Breast epithelium (tissue), 3 donors: ENCODE data around the gene ANKS1A.
"Not testable (repeated sequence)": the region's sequence is repeated elsewhere in the genome, so short reads cannot be mapped to it uniquely, and the experiment has no call there.

Experiments
- CTCF ChIP-seq, 3 donors: fragments of 450-650 bp; IDR thresholded peaks; one replicate each; pipeline ENCODE4 v1.5.1; 2016 to 2017; ENCODE audit warnings: antibody characterized with exemption in 3 of 3, mild to moderate bottlenecking in 3 of 3, moderate library complexity in 3 of 3
- POLR2A ChIP-seq: fragments of 450-650 bp; IDR thresholded peaks from one replicate; pipeline ENCODE4 v1.6.1; 2016; ENCODE audit warnings: antibody characterized with exemption, mild to moderate bottlenecking, moderate library complexity
- POLR2AphosphoS5 ChIP-seq, 3 donors: sonication (generic); formaldehyde crosslinking; IDR thresholded peaks; one replicate each; pipeline ENCODE4 v1.6.1; 2017; ENCODE audit warnings: antibody characterized with exemption in 3 of 3

- TF ChIP-seq CTCF (IDR thresholded peaks at IDR 0.05); POLR2A; POLR2AphosphoS5 (IDR thresholded peaks at IDR 0.05): not testable (repeated sequence)
Measured at GRCh38 chr6:34899748-34900147, 10.7 kb downstream of the ANKS1A start.
